Adipose tissue (tissue), 3 donors: ENCODE data around the gene ZAP70. TPM values are rescaled to one million over a fixed set of nuclear protein-coding genes. Genes with fewer than 3 reads are reported as not detected.
A peak's percentile ranks its signal among the peaks of the same experiment; 100 is the strongest.
"Not testable (repeated sequence)": the region's sequence is repeated elsewhere in the genome, so short reads cannot be mapped to it uniquely, and the experiment has no call there.

Source experiments
- H3K27ac ChIP-seq: one replicate; pipeline ENCODE4 v1.5.1; 2013; ENCODE audit warnings: low read depth, low read length
- WGBS, 3 donors: extraction: QIAGEN DNeasy Blood & Tissue Kit; methylation state at CpG; one replicate each; pipeline ENCODE4 v1.1.7; 2013; 5-methylcytosine and 5-hydroxymethylcytosine counted together
- polyA plus RNA-seq, 3 donors: library from polyadenylated mRNA; stranded (reverse); fragments of 200-250 nt; gene quantifications; one replicate each; pipeline ENCODE4 v1.2.3, GENCODE V29; 2013
- donor health status: healthy with polysubstance abuse.
- donor health status: Bipolar disorder and iron deficiency.
- donor health status: healthy.

Gene ZAP70
- polyA plus RNA-seq, result 1 to 10 TPM in 2 of 3 donors, under 1 TPM in 1; 0.56 to 4.1 (median 3.0) TPM

DNA sequence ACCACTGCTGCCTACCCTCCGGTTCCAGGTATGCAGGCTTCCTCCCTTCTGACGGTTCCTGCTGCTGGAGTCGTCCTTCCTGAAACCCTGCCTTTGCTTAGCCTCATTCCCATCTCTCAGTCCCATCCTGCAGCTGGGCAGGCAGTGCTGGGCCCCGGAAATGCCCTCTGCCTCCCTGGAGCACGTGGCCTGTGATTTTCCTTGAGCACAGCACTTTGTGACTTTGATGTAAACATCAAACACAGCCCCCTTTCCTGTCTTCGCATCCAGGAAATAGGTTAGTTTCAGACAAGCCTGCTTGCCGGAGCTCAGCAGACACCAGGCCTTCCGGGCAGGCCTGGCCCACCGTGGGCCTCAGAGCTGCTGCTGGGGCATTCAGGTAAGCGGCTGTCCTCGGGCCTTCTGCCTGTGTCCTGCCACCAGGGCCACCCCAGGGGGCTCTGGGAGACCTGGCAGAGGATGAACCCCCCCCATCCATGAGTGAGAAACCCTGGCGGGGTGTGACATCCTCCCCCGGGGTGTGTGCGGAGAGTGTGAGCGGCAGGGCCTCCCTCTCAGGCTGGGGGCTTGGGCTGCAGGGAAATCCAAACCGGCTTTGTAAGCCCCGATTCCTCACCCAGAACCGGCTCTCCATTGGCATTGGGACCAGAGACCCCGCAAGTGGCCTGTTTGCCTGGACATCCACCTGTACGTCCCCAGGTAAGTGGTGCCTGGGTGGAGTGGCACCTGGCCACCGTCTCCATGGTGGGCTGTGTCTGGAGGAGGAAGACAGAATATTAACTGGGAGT is at the start of gene ZAP70:
TSS of gene ZAP70 (plus strand) at position 281 of the 788 bp plus-strand sequence. CDS start 10,461 bp downstream, outside the sequence.
- no peak within 1 kb of the TSS for H3K27ac ChIP-seq
- WGBS, 3 donors, result 72 to 80% (median 73%) methylated on average over 21 of the region's 21 CpGs

DNA sequence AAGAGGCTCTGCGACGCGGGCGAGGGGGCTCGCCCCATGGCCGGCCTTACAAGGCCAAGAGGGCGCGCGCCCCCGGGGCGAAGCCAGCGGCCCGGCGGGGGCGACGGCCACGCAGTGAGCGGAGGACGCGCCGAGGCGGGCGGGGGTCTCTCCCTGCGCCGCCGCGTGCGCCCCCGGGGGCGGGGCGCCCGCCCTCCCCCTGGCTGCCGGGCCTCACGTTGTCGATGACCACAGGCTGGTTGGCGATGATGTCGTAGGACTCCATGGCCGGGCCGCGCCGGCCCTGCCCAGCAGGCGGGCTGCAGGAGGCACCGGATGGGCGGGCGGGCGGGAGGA is 49.8 kb upstream of the ZAP70 start:
- H3K27ac ChIP-seq, result peak overlapping the region; percentile 88
- 0 to 1% (median 1%) methylated on average over 19 to 46 of the region's 46 CpGs for WGBS, 3 donors

DNA sequence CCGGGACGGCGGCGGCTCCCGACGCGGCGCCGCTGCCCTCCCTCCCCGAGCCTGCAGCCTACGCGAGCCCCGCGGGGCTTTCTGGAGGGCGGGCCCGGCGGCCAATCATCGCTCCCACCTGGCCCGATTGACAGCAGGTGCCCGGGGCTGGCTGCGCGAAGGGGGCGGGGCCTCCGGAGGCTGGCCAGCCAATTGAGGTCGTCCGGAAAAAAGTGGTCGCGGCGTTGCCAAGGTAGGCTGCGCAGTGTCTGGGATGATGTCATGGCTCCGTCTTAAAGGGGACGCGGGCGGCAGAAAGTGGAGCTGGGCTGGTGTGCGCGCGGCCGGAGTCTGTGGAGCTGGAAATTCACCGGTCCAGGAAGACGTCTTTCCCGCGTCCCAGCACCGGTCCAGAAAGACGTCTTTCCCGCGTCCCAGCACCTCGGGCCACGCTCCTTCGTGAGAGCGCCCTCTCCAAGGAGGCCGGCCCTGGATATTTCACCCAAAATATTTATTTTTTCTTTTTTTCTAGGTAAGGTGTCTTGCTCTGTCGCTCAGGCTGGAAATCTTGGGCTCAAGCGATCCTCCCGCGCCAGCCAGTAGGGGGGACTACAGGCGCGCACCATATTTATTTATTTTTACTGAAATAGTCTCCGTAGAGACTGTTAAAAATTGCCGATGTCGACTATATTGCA is 49.3 kb upstream of the ZAP70 start, which contains the start of gene ACTR1B:
TSS of gene ACTR1B (minus strand) at position 83 of the 674 bp plus-strand sequence. CDS start 154 bp downstream, outside the sequence.
- peak within 1 kb of the TSS; percentile 89 for H3K27ac ChIP-seq
- 0 to 1% (median 0%) methylated on average over 54 to 60 of the region's 60 CpGs for WGBS, 3 donors

DNA sequence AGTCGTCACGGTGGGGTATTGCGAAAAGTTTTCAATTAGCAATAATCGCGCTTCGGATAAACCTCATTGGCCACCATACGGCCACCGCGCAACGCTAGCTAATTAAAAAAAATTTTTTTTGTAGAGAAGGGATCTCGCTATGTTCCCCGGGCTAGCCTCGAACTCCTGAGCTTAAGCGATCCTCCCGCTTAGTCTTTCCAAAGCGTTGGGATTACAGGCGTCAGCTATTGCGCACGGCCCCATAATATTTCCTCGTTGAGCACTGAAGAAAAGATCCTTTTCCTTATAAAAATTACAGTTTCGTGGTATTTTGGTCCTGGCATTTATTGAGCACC is 48.8 kb upstream of the ZAP70 start:
- 5 to 7% (median 6%) methylated on average over 21 of the region's 21 CpGs for WGBS, 3 donors
- peak overlapping the region; percentile 44 for H3K27ac ChIP-seq

DNA sequence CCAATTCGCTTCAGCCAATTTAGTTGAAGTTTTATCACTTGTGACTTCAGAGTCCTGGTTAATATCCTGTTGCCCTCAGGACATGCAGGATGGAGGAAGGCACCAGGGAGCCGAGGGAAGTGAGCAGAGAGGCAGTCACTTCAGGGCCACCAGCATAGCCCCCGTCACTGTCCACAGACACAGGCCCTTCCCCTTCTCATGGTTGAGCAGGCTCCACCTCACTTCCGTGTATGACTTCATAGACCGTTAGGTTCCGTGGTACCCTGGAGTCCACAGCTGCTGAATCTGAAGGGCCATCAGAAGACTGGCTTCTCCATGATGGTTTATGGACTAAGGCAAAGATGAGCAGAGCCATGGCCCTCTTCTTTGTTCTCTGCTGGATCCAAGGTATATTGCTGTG is 43.9 kb upstream of the ZAP70 start, which contains the start of gene C2orf92:
TSS of gene C2orf92 (plus strand) at position 266 of the 400 bp plus-strand sequence. CDS start at position 342, 76 bp downstream.
- no peak within 1 kb of the TSS for H3K27ac ChIP-seq
- WGBS, 3 donors, result 89 to 94% (median 90%) methylated on average over 6 of the region's 6 CpGs

DNA sequence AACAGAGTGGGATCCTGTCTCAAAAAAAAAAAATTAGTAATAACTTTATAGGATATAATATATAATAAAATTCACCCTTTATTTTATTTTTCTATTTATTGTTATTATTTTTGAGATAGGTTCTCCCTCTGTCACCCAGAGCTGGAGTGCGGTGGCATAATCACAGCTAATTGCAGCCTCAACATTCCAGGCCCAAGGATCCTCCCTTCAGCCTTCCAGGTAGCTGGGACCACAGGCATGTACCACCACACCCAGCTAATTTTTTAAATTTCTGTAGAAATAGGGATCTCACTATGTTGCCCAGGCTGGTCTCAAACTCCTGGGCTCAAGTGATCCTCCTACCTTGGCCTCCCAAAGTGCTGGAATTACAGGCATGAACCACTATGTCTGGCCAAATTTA is 42.9 kb upstream of the ZAP70 start:
- 94 to 100% (median 100%) methylated on average over 1 of the region's 1 CpG for WGBS, 3 donors

DNA sequence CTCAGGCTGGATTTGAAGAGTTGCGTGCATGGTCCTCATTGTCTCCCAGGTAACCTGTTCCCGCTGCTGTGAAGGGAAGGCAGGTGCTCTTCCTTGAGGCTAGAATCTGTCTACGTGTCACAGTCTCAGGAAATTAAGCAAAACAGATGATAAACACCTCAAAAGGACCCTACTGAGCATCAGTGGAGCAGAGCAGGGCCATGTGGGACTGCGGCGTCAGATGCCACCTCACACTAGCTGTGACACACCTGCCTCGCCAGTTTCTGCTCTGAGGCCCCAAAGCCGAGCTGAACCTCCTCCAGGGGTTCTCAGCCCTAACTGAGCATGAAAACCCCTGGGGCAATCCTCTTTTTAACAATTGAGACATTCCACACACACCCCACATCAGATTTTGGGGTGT is 41.9 kb upstream of the ZAP70 start:
- 93 to 95% (median 93%) methylated on average over 7 of the region's 7 CpGs for WGBS, 3 donors
- no peak overlapping the region for H3K27ac ChIP-seq

More for the DNA sequence above, 42.9 kb upstream of the ZAP70 start:
- H3K27ac ChIP-seq, result no peak overlapping the region

DNA sequence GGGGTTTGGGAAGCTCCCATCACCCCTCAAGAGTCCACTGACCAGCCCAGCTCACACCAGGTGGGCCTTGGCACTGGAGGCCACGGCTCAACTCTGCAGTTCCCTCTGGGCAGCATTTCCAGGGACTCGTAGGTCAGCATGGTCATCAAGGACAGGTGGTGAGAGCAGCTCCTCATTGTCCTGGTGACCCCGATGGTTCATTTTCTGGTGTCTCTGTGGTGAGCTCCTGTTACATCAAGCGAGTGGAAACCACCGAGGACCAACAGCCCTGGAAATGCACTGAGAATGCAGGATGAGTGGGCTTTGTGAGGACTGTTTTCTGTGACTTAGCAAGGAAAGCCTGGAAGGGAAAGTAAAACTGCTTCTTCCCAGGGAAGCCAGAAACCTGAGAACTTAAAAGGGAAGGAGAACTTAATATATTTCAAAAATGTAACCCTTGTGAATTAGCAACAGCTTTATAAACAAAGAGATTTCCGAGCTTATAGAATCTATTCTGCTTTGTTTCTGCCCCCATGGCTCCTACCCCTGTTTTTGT is 40.7 kb upstream of the ZAP70 start:
- H3K27ac ChIP-seq, result not testable (repeated sequence)
- WGBS, 3 donors, result 89 to 90% (median 89%) methylated on average over 5 to 6 of the region's 6 CpGs

DNA sequence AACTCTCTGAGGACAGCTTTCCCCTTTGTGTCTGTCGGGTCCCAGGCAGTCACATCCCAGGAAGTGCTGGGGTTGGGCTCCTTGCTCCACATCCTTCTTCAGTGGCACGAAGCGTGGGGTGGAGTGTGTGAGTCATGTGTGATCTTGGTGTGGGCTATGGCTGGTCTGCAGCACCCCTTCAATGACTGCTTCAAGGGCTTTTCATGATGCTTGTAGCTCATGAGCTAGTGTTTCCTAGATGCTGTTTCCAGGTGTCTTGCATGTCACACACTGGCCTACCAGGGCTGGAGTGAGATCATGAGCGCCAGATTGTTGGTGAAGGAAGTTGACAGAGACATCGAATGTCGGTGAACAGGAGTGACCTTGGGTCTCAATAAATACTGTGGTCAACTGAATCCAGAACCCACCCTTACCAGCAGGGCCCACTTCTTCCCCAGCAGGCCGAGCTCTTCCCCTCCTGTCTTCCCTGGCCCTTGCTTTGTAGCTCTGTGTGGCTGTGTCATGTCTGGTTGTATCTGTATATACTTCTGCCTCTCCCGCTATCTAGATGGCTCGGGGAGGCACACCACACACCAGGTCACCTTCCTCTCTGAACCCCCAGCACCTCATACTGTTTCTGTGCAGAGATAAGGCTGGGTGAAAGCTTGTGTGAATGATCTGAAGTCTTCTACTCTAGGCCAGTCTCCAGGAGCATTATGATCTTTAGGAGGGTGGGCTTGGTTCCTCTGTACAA is 40.0 kb upstream of the ZAP70 start:
- H3K27ac ChIP-seq, result no peak overlapping the region
- 72 to 80% (median 76%) methylated on average over 9 of the region's 9 CpGs for WGBS, 3 donors

DNA sequence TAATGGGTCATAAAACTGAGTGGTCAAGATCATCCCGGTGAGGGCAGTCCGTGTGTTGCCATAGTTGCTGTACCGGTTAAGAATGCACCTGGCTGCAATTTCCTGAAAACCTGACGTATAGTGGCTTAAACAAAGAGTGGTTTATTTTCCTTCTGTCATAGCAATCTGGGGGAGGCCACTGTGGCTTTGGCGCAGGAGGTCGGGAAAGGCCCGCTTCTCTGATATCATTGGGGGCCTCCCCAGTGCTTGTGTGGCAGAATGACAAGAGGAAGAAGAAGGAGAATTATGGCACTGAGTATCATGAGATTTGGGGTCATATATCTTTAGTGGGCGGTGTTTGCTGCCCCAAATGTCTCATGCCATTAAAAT is 39.5 kb upstream of the ZAP70 start:
- WGBS, 3 donors, result 47 to 54% (median 50%) methylated on average over 8 of the region's 8 CpGs

DNA sequence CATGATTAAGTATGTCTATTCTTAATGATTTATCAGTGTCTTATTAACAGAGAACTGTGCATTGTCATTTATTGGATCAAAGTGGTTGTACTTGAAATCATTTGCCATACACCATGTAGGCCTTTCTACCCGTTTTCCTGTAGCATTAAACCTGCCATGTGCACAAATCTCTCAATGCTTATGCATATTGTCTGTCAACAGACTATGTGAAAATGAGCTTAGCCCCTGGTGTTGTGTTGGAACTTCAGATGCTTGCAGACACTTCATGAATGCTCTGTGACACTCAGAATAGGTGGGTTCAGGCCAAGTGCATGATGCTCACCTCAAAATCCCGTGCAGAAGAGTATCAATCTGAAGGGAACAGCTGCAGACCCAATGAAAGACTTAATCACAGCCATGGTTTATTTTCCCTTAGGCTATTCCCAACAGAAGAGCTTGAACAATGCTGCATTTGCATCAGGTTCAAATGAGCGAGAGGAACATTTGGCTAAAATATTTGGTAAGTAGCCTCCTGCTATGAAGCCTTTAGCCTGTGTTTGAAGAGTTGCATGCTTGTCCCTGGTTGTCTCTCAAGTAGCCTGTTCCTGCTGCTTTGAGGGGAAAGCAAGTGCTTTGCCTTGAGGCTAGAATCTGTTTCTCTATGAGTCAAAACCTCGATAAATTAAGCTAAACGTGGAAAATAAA is 37.8 kb upstream of the ZAP70 start:
- 64 to 84% (median 83%) methylated on average over 5 of the region's 5 CpGs for WGBS, 3 donors
- no peak overlapping the region for H3K27ac ChIP-seq

More for the DNA sequence above, 39.5 kb upstream of the ZAP70 start:
- no peak overlapping the region for H3K27ac ChIP-seq

DNA sequence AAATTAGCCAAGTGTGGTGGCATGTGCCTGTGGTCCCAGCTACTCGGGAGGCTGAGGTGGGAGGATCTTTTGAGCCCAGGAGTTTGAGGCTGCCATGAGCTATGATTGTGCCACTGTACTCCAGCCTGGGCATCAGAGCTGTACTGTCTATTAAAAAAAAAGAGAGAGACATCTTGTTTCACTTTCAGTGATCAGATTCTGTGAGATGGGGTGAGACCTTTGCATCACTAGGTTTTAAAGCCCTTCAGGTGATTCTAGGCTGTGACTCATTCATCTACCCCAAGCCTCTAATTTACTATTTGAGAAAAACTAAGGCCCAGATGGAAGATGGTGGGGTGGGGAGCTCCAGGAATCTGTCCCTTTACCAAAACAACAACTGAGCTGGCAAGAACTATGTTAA is 36.8 kb upstream of the ZAP70 start:
- H3K27ac ChIP-seq, result no peak overlapping the region
- WGBS, 3 donors, result 91 to 98% (median 95%) methylated on average over 1 of the region's 1 CpG

DNA sequence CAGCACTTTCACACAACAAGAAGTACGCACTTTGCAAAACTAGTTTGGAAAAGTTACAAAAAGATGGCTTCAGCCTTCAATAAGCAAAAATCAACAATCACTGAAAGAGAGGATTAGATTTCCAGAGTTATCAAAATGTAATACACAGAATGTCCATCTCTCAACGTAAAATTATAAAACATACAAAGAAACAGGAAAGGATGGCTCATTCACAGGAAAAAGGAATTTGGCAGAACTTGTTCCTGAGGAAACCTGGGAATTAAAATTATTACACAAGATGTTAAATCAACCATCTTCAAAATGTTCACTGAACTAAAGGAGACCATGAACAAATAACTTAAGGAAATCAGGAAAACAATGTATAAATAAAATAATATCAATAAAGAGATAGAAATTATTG is 35.9 kb upstream of the ZAP70 start:
- 70 to 85% (median 80%) methylated on average over 2 of the region's 2 CpGs for WGBS, 3 donors
- no peak overlapping the region for H3K27ac ChIP-seq

DNA sequence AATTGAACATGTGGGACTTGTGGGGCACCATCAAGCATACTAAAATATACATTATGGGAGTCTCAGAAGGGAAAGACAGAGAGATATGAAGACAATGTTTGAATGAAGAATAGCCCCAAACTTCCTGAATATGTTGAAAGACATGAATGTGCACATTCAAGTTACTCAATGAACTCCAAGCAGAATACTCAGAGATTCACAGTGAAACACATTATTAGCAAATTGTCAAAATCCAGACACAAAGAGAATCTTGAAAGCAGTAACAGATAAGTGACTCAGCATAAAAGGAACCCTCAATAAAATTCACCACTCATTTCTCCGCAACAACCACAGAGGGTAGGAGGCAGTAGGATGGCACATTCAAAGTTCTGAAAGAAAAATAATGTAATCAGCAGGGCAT is 35.1 kb upstream of the ZAP70 start:
- H3K27ac ChIP-seq, result no peak overlapping the region
- 78 to 96% (median 79%) methylated on average over 1 of the region's 1 CpG for WGBS, 3 donors

DNA sequence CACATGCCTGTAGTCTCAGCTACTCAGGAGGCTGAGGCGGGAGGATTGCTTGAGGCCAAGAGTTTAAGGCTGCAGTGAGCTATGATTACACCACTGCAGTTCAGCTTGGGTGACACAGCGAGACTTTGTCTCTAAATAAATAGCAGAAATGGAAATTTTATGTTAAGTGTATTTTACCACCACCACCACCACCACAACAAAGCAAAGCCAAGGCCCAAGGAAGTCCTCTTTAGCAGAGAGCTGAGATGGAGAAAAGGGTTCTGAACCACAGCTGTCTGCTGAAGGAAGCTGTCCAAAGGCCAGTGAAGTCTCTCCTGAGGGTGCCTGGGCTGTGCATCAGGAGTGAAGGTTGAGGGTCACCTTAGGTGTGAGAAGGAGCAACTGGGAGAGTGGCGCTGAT is 26.1 kb upstream of the ZAP70 start:
- WGBS, 3 donors, result 93 to 98% (median 96%) methylated on average over 2 of the region's 3 CpGs
- not testable (repeated sequence) for H3K27ac ChIP-seq

DNA sequence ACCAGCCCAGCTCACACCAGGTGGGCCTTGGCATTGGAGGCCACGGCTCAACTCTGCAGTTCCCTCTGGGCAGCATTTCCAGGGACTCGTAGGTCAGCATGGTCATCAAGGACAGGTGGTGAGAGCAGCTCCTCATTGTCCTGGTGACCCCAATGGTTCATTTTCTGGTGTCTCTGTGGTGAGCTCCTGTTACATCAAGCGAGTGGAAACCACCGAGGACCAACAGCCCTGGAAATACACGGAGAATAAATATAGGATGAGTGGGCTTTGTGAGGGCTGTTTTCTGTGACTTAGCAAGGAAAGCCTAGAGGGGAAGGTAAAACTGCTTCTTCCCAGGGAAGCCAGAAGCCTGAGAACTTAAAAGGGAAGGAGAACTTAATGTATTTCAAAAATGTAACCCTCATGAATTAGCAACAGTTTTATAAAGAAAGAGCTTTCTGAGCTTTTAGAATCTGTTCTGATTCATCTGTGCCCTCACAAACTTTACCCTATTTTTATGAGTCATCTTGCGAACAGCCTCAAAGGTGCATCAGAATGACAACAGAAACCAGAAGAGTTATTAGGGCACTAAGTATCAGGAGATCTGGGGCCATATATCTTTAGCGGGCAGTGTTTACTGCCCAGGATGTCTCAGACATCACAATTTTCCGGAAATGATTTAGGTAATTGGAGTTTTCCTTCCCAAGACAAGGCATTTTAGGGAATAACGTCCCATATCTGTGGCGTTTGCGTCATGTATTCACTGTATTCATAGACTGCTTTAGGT is 25.1 kb upstream of the ZAP70 start:
- H3K27ac ChIP-seq, result no peak overlapping the region
- 85 to 89% (median 87%) methylated on average over 10 to 11 of the region's 11 CpGs for WGBS, 3 donors

DNA sequence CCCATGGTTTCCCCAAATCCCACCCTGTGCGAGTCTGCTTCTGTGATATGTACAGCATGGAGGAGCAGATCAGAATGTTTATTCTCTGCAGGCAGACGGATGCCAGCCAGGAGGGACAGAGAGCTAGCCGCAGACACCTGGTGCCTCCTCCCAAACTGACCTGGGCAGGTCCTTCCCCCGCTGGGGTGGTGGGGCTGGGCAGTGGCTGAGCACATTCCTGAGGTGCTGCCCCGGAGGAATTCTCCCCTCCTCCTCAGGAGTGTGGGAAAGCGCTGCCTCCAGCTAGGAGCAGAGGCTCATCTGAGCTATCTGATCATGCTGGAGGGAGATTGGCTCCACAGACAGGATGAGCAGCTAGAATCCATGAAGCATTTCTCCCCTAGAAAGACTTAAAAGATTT is 22.2 kb upstream of the ZAP70 start:
- H3K27ac ChIP-seq, result no peak overlapping the region
- WGBS, 3 donors, result 57 to 73% (median 63%) methylated on average over 6 of the region's 6 CpGs

DNA sequence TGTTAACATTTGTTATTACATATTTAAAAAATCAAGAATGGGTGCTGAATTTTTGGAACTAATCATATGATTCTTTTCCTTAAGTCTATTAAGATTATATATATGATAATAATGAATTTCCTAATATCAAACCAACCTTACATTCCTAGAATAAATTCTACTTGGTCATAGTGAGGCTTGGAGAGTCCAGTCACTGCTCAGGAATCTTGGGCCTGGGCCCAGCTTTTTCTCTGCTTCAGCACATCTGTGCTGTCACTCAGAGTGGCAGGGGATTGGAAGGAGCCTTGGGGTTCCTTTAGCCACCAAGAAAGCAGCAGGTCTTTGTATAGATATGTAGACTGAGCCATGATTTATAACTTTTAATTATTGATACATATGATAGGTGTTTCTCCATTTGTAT is 19.9 kb upstream of the ZAP70 start:
- no peak overlapping the region for H3K27ac ChIP-seq
